Neural progenitor cell (in vitro differentiated cells): ENCODE results near the gene FAM177B.

ENCODE experiments used
- EZH2 ChIP-seq: fragments of 200-600 bp; sonication (generic); IDR thresholded peaks from 2 replicates; pipeline ENCODE4 v1.6.1; 2017; ENCODE audit warnings: antibody characterized with exemption, mild to moderate bottlenecking, moderate library complexity
- TF ChIP-seq, protein P1 (sequence below): fragments of 200-600 bp; sonication (generic); IDR thresholded peaks from 2 replicates; pipeline ENCODE4 v1.5.1; 2017; ENCODE audit warnings: antibody characterized with exemption, mild to moderate bottlenecking

DNA sequence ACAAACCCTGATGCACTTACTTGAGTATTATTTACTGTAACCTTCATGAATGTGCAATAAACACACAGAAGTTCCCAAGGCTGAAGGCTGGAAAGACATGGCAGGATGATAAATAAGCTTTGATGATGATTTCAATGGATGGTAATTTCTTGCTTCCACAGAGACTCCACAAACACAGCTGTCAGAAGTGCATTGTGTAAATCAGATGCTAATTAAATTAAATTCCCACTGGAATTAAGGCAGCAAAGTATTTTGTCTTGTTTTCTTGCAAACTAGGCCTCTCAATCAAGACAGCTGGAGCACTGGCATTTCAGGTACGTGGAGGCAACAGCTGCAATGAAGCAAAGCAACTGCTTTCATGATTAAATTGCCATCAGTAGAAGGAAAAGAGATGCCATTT is 24.1 kb downstream of the FAM177B start:
- TF ChIP-seq EZH2: no peak
- TF ChIP-seq, protein P1, sequence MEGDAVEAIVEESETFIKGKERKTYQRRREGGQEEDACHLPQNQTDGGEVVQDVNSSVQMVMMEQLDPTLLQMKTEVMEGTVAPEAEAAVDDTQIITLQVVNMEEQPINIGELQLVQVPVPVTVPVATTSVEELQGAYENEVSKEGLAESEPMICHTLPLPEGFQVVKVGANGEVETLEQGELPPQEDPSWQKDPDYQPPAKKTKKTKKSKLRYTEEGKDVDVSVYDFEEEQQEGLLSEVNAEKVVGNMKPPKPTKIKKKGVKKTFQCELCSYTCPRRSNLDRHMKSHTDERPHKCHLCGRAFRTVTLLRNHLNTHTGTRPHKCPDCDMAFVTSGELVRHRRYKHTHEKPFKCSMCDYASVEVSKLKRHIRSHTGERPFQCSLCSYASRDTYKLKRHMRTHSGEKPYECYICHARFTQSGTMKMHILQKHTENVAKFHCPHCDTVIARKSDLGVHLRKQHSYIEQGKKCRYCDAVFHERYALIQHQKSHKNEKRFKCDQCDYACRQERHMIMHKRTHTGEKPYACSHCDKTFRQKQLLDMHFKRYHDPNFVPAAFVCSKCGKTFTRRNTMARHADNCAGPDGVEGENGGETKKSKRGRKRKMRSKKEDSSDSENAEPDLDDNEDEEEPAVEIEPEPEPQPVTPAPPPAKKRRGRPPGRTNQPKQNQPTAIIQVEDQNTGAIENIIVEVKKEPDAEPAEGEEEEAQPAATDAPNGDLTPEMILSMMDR: no peak
